Erythroblast (primary cell): Measurements from ENCODE around the gene TULP4.
"Not testable (repeated sequence)": the region's sequence is repeated elsewhere in the genome, so short reads cannot be mapped to it uniquely, and the experiment has no call there.

Source experiments
- GATA1 ChIP-seq: IDR thresholded peaks from 2 replicates; pipeline ENCODE4 v1.6.1; 2011; ENCODE audit warnings: low read depth, mild to moderate bottlenecking, control low read depth, low read length, moderate library complexity
- POLR2A ChIP-seq: IDR thresholded peaks from 2 replicates; pipeline ENCODE4 v1.6.1; 2011; ENCODE audit warnings: mild to moderate bottlenecking, low read length

DNA sequence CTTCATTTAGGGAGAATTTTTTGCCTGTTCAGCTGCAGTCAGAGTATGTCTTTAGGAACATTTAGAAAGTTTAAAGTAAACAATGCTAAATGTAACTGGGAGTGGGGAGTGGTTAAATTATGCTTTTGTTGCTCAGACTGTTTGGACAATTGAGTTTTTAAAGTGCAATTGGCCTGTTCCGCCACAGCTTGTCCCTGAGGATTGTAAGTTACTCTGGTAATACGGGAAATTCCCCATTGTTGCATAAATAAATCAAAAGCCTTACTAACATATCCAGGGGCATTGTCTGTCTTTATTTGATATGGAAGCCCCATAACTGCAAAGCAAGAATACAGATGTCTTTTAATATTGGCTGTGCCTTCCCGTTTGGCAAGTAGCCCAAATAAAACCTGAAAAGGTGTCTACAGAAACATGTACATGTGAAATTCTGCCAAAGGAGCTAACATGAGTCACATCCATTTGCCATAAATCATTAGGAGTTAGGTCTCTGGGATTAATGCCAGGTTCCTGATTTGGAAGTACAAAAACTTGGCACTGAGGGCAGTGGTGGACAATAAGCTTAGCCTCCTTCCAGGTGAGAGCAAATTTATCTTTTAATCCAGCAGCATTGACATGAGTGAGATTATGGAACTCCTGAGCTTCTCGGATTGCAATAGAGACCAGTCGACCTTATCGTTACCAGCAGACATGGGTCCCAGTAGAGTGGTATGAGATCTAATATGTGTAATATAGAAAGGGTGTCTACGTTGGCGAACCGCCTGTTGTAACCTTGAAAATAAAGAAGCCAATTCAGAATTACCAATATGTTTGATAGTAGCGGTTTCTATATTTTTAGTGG is 11.7 kb upstream of the TULP4 start:
- TF ChIP-seq POLR2A, GATA1: not testable (repeated sequence)
